ENCODE data around the gene PTPRE.

- TF ChIP-seq POLR2AphosphoS5 (IDR thresholded peaks at IDR 0.05; ENCODE audit: low read depth, low read length) (no peak), POLR2A (IDR thresholded peaks at IDR 0.05; ENCODE audit: low read depth, low read length) (no peak)
These were observed 56.2 kb downstream of the PTPRE start for GRCh38 chr10:127963136-127963535.
